Fibroblast of lung (primary cell): Measurements from ENCODE around the gene DLGAP1.

Experiments
- CTCF ChIP-seq, 2 donors: IDR thresholded peaks in 1 of 2; conservative IDR thresholded peaks in 1 of 2; 1 replicate in 1 of 2; 2 replicates in 1 of 2; pipeline ENCODE4 v1.5.1; 2011 to 2012; ENCODE audit warnings: low read length in 2 of 2, control low read depth in 1 of 2, inconsistent platforms in 1 of 2, low read depth in 1 of 2, mild to moderate bottlenecking in 1 of 2
- EZH2 ChIP-seq: IDR thresholded peaks from 2 replicates; pipeline ENCODE4 v1.5.1; 2012; ENCODE audit warnings: low read length, control low read depth, mild to moderate bottlenecking; ENCODE audit errors: missing control alignments

- TF ChIP-seq CTCF (conservative IDR thresholded peaks at IDR 0.05 in 1 of 2, IDR thresholded peaks at IDR 0.05 in 1 of 2; ENCODE audit: low read depth in 1 of 2, low read length in 2 of 2) (no peak), EZH2 (no peak)
Observed at GRCh38 chr18:3932276-3932675, 522.8 kb downstream of the DLGAP1 start.
